Fibroblast of the conjunctiva (primary cell): ENCODE results near the gene ADAM21.
"Not testable (repeated sequence)": the region's sequence is repeated elsewhere in the genome, so short reads cannot be mapped to it uniquely, and the experiment has no call there.

Experiments
- DNase-seq: peaks from one replicate; pipeline ENCODE4 v3.0.0-alpha.2; 2010; ENCODE audit warnings: low read depth

ADAM21 gene

DNA sequence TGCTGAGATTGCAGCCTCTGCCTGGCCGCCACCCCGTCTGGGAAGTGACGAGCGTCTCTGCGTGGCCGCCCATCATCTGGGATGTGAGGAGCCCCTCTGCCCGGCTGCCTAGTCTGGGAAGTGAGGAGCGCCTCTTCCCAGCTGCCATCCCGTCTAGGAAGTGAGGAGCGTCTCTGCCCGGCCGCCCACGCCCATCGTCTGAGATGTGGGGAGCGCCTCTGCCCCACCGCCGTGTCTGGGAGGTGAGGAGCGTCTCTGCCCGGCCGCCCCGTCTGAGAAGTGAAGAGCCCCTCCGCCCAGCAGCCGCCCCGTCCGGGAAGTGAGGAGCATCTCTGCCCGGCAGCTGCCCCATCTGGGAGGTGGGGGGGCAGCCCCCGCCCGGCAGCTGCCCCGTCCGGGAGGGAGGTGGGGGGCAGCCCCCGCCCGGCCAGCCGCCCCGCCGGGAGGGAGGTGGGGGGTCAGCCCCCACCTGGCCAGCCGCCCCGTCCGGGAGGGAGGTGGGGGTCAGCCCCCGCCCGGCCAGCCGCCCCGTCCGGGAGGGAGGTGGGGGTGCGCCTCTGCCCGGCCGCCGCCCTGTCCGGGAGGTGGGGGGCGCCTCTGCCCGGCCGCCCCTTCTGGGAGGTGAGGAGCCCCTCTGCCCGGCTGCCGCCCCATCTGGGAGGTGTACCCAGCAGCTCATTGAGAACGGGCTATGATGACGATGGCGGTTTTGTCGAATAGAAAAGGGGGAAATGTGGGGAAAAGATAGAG, 25.6 kb downstream of the ADAM21 start:
- DNase-seq = not testable (repeated sequence)

DNA sequence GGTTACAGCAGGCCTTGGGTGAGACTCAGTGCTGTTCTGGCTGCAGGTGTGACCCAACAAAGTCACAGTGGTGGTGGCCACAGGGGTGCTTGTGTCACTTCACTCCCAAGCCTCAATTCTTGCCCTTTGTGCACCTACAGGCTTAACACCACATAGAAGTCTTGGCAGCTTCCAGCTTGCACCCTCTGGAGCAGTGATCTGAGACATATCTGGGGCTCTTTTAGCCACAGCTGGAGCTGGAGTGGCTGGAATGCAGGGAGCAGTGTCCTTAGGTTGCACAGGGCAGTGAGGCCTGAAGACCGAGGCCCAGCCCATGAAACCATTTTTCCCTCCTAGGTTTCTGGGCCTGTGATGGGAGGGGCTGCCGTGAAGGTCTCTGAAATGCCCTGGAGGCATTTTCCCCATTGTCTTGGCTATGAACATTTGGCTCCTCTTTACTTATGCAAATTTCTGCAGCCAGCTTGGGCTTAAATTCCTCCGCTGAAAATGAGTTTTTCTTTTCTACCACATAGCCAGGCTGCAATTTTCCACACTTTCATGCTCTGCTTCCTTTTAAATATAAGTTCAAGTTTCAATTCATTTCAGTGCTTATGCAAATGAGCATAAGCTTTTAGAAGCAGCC, 37.7 kb downstream of the ADAM21 start:
- DNase-seq = no peak

DNA sequence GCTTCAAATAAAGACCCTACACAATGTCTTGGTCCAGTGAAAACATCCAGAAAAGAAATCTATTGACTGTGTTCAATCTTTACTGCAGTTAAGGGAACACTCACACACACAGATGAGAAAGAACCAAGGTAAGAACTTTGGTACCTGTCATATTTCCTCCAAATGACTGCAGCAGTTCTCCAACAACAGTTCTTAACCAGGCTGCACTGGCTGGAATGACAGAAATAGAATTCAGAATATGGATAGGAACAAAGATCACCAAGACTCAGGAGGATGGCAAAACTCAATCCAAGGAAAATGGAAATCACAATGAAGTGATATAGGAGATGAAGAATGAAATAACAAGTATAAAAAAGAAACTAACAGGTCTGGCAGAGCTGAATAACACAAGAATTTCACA, 46.2 kb downstream of the ADAM21 start:
- no peak for DNase-seq
